Endodermal cell (in vitro differentiated cells): ENCODE results near the gene SNRNP35. TPM values are rescaled to one million over a fixed set of nuclear protein-coding genes. Genes with fewer than 3 reads are reported as not detected.
"Not testable (repeated sequence)": the region's sequence is repeated elsewhere in the genome, so short reads cannot be mapped to it uniquely, and the experiment has no call there.

Experiments
- DNase-seq: peaks from one replicate; pipeline ENCODE4 v3.0.0-alpha.2; 2017
- H3K27ac ChIP-seq: 2 replicates; pipeline ENCODE4 v1.5.1; 2013; ENCODE audit warnings: mild to moderate bottlenecking, low read depth, low read length, moderate library complexity
- H3K27me3 ChIP-seq: 2 replicates; pipeline ENCODE4 v1.6.1; 2013; ENCODE audit warnings: mild to moderate bottlenecking, low read length, moderate library complexity; ENCODE audit not compliant: insufficient read depth, control insufficient read depth, poor library complexity, severe bottlenecking
- H3K36me3 ChIP-seq: 2 replicates; pipeline ENCODE4 v1.7.0; 2013; ENCODE audit warnings: mild to moderate bottlenecking, low read length, moderate library complexity; ENCODE audit not compliant: control insufficient read depth, insufficient read depth
- H3K4me1 ChIP-seq: one replicate; pipeline ENCODE4 v1.7.0; 2013; ENCODE audit warnings: low read length; ENCODE audit not compliant: control insufficient read depth, insufficient read depth
- H3K4me3 ChIP-seq: 2 replicates; pipeline ENCODE4 v1.5.1; 2013; ENCODE audit warnings: mild to moderate bottlenecking, low read length, moderate library complexity
- H3K9ac ChIP-seq: 2 replicates; pipeline ENCODE4 v1.6.1; 2013; ENCODE audit warnings: mild to moderate bottlenecking, low read length, moderate library complexity; ENCODE audit not compliant: poor library complexity, severe bottlenecking; ENCODE audit errors: extremely low read depth
- H3K9me3 ChIP-seq: 2 replicates; pipeline ENCODE4 v1.6.1; 2013; ENCODE audit warnings: mild to moderate bottlenecking, low read length, moderate library complexity; ENCODE audit not compliant: control insufficient read depth
- H3K27ac Mint-ChIP-seq: 2 replicates; pipeline ENCODE4 v1.8.0; 2020; ENCODE audit warnings: mixed read lengths
- H3K27me3 Mint-ChIP-seq: 2 replicates; pipeline ENCODE4 v1.8.0; 2021; ENCODE audit warnings: mild to moderate bottlenecking, mixed read lengths; ENCODE audit not compliant: insufficient read depth
- H3K36me3 Mint-ChIP-seq: 2 replicates; pipeline ENCODE4 v1.8.0; 2020; ENCODE audit warnings: low read depth, mixed read lengths
- H3K4me1 Mint-ChIP-seq: 2 replicates; pipeline ENCODE4 v1.8.0; 2020; ENCODE audit warnings: mixed read lengths
- H3K4me3 Mint-ChIP-seq: 2 replicates; pipeline ENCODE4 v1.8.0; 2020; ENCODE audit warnings: mild to moderate bottlenecking, moderate library complexity, mixed read lengths
- H3K9me3 Mint-ChIP-seq: 2 replicates; pipeline ENCODE4 v1.8.0; 2020; ENCODE audit warnings: mild to moderate bottlenecking, mixed read lengths
- WGBS, 2 experiments: methylation state at CpG; one replicate each; pipeline versions ENCODE4 v1.1.5 to v1.1.7; 2013; ENCODE audit warnings: missing lambda C conversion rate in 2 of 2, mixed read lengths in 1 of 2; ENCODE audit not compliant: insufficient coverage in 1 of 2, insufficient read length in 1 of 2; 5-methylcytosine and 5-hydroxymethylcytosine counted together
- total RNA-seq, 2 donors: library from RNA; stranded (reverse); fragmentation: NEBNext Ultra II Directional in 1 of 2; extraction: Animal tissue kit (Norgen Biotek cat#: 25700) in 1 of 2; gene quantifications; 2 replicates in 1 of 2; 3 replicates in 1 of 2; pipeline ENCODE4 v1.2.1, GENCODE V29; 2021
- TF ChIP-seq, protein P1 (sequence below): fragments of 200-600 bp; sonication (generic); conservative IDR thresholded peaks from 2 replicates; pipeline ENCODE4 v1.5.0; 2021; ENCODE audit warnings: antibody characterized with exemption, mild to moderate bottlenecking

SNRNP35 gene
- total RNA-seq, 2 donors from 2014 or later: 17.9 to 24.9 TPM

DNA sequence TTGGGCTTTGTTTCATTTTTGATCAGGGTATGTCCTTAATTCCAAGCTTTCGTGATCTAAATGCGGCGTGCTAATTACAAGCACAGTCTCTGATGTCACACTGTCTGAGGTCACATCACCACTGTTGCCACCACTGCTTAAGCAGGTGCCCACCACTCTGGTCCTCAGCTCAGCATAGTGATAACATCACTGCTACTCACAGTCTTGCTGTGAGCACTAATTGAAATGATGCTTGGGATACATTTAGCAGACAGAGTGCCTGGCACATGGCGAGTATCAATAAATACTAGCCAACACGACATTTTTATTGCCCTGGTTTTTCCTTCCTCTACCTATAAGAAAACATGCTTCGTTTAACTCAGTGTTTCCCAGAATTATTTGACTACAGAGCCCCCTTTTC lies 29.3 kb upstream of the SNRNP35 start:
- H3K27ac ChIP-seq: no peak overlapping the region
- H3K9me3 Mint-ChIP-seq: peaks cover 7% of the 10 kb centered on the region
- no peaks in the 10 kb centered on the region for H3K27me3 Mint-ChIP-seq
- DNase-seq: no peak
- no peaks in the 10 kb centered on the region for H3K36me3 ChIP-seq
- TF ChIP-seq, protein P1, sequence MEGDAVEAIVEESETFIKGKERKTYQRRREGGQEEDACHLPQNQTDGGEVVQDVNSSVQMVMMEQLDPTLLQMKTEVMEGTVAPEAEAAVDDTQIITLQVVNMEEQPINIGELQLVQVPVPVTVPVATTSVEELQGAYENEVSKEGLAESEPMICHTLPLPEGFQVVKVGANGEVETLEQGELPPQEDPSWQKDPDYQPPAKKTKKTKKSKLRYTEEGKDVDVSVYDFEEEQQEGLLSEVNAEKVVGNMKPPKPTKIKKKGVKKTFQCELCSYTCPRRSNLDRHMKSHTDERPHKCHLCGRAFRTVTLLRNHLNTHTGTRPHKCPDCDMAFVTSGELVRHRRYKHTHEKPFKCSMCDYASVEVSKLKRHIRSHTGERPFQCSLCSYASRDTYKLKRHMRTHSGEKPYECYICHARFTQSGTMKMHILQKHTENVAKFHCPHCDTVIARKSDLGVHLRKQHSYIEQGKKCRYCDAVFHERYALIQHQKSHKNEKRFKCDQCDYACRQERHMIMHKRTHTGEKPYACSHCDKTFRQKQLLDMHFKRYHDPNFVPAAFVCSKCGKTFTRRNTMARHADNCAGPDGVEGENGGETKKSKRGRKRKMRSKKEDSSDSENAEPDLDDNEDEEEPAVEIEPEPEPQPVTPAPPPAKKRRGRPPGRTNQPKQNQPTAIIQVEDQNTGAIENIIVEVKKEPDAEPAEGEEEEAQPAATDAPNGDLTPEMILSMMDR: no peak
- no peak overlapping the region for H3K4me3 ChIP-seq
- no peak overlapping the region for H3K9ac ChIP-seq
- H3K9me3 ChIP-seq: peaks cover 4% of the 10 kb centered on the region
- no peak overlapping the region for H3K4me3 Mint-ChIP-seq
- H3K4me1 Mint-ChIP-seq: no peaks in the 10 kb centered on the region
- H3K36me3 Mint-ChIP-seq: peaks cover 23% of the 10 kb centered on the region
- no peaks in the 10 kb centered on the region for H3K4me1 ChIP-seq
- no peaks in the 10 kb centered on the region for H3K27me3 ChIP-seq
- WGBS, 2 experiments: 93 to 97% methylated on average over 5 to 6 of the region's 6 CpGs
- H3K27ac Mint-ChIP-seq: no peak overlapping the region

DNA sequence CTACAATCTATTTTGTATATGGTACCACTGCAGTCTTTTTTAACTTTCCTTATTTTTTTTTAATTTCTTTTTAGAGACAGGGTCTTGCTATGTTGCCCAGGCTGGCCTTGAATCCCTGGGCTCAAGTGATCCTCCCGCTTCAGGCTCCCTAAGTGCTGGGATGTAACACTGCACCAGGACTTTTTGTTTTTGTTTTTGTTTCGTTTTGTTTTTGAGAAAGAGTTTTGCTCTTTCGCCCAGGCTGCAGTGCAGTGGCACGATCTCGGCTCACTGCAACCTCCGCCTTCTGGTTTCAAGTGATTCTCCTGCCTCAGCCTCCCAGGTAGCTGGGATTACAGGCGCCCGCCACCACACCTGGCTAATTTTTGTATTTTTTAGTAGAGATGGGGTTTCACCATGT lies 28.8 kb upstream of the SNRNP35 start:
- H3K27ac ChIP-seq, H3K36me3 ChIP-seq, H3K27me3 ChIP-seq, H3K4me1 Mint-ChIP-seq, H3K9ac ChIP-seq, H3K4me3 Mint-ChIP-seq, H3K27ac Mint-ChIP-seq, H3K27me3 Mint-ChIP-seq, DNase-seq, H3K9me3 ChIP-seq, H3K9me3 Mint-ChIP-seq, H3K4me1 ChIP-seq, H3K4me3 ChIP-seq: not testable (repeated sequence)
- 94 to 96% methylated on average over 6 to 8 of the region's 8 CpGs for WGBS, 2 experiments
- peaks cover 20% of the 10 kb centered on the region for H3K36me3 Mint-ChIP-seq

GRCh38 chr12:123431951-123432817 lies 25.8 kb upstream of the SNRNP35 start:
- WGBS, 2 experiments: 82 to 89% methylated on average over 14 to 15 of the region's 15 CpGs
- not testable (repeated sequence) for H3K9me3 ChIP-seq, H3K27ac ChIP-seq, H3K4me1 ChIP-seq, H3K27ac Mint-ChIP-seq, DNase-seq, H3K9ac ChIP-seq, H3K9me3 Mint-ChIP-seq, H3K4me3 ChIP-seq, H3K36me3 ChIP-seq, H3K27me3 Mint-ChIP-seq, H3K4me1 Mint-ChIP-seq, H3K4me3 Mint-ChIP-seq
- peaks cover 18% of the 10 kb centered on the region for H3K36me3 Mint-ChIP-seq
- peaks cover 14% of the 10 kb centered on the region for H3K27me3 ChIP-seq

DNA sequence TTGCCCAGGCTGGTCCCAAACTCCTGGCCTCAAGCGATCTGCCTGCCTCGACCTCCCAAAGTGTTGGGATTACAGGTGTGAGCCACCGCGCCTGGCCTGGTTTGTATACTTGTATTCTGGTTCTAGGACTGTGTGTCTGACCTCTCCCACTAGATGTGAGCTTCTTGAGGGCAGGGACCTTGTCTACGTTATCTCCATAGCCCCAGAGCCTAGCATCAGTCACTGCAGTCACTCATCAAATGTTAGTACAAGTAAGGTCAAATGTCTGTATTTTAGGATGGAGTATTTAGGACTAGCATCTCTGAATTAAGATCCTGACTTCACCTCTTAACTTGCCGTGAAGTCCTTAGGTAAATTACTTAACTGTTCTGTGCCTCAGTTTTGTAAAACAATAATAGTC lies 24.3 kb upstream of the SNRNP35 start:
- Histone ChIP-seq H3K4me3 (no peak overlapping the region), H3K9ac (no peak overlapping the region), H3K36me3 (no peaks in the 10 kb centered on the region), H3K27ac (no peak overlapping the region), H3K4me1 (no peaks in the 10 kb centered on the region), H3K9me3 (no peaks in the 10 kb centered on the region), H3K27me3 (peaks cover 22% of the 10 kb centered on the region)
- TF ChIP-seq, protein P1: no peak
- H3K9me3 Mint-ChIP-seq: no peaks in the 10 kb centered on the region
- WGBS, 2 experiments: 88 to 97% methylated on average over 3 to 6 of the region's 6 CpGs
- H3K27me3 Mint-ChIP-seq: peaks cover 17% of the 10 kb centered on the region
- no peaks in the 10 kb centered on the region for H3K4me1 Mint-ChIP-seq
- peaks cover 12% of the 10 kb centered on the region for H3K36me3 Mint-ChIP-seq
- no peak overlapping the region for H3K4me3 Mint-ChIP-seq
- no peak overlapping the region for H3K27ac Mint-ChIP-seq
- no peak for DNase-seq
